Stimulated activated CD8-positive, alpha-beta memory T cell treated with anti-CD3 and anti-CD28 coated beads, Interleukin-7, amount 100 ng/mL, for 1 hour (primary cell): Measurements from ENCODE around the gene RPS6KA5.
"Not testable (repeated sequence)": the region's sequence is repeated elsewhere in the genome, so short reads cannot be mapped to it uniquely, and the experiment has no call there.

ENCODE experiments used
- DNase-seq, 2 donors: peaks; one replicate each; pipeline ENCODE4 v3.0.0-alpha.2; 2020; ENCODE audit warnings: low read depth in 2 of 2

The RPS6KA5 gene

DNA sequence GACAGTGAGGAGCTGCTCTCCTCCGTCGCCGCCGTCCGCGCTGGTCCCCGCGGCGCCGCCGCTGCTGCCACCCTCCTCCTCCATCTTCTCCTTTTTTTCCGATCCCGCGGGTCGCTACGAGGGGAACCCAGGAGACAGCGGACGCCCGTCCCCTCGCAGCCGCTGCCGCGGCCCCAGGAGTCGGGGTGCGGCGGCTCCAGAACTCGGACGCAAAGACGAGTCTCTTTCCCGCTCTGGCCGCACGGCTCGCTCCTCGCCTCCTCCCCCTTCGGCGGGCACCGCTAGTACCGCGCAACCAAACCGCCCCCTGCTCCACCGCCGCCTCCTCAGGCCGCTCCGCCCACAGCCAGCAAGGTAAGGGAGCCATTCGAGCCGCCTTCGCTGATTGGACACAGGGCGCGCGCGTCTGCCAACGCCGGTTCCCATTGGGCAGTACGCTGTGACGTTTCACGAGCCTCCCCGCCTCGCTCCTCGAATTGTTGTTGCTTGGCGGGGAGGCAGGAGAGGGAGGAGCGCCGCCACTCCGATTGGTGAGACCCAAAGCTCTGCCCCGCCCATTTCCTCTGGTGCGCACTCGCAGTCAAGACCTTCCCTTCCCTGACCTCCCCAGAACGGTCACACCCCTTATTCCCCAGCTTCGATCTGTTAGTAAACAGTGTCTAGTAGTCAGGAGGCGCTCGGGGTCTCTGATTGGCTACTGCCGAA, at the start of gene RPS6KA5:
TSS of gene RPS6KA5 (minus strand) at position 291 of the 705 bp plus-strand sequence. CDS start at position 84, 207 bp downstream.
- DNase-seq = peak; percentile 98 to 99

DNA sequence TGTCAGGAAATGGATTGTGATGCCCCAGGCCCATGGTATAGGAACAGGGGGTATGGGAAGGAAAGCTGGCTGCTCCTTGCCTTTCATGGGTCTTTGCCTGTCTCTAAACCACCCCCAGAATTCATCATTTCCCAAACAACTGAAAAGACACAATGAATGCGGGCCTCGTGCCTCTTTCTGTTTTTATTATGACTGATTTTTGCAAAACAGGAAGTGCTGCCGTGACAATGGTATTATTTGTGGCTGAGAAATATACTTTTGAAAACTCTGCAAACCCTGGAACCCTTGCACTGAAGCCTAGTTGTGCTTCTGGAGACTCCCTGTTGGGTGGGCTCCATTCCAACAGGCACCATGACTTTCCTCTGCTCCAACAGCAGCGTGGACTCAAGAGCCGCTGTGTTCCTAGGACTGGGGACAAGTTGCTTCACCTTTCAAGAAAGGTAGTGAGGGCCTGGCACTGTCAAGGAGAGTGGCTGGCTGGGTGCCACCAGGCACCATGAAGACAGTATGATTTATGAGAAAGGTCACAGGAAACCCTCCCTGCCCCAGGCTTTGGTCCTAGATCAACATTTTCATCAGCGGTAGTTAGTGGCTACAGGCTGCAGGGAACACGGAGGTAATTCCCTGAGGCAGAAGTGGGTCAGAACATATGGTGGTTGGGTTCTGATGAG, 48.6 kb upstream of the RPS6KA5 start:
- DNase-seq = no peak

DNA sequence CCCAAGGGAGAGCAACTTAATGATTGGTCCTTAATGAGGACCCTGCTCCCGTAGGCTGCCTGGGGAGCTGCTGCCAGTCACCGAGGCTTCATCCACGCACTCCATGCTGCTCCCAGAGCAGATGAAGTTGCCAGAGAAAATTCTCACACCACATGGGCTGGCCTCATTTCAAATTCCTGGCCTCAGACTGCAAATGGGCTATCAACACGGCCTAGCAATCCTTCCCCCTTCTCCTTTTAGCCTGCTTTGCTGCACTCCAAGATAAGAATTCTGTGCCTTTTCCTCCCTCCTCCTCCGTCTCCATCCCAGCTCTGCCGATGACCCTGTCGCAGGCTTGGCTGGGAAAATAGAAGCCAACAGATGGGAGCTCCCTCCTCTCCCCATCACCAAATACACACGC, 42.7 kb upstream of the RPS6KA5 start:
- DNase-seq = no peak

DNA sequence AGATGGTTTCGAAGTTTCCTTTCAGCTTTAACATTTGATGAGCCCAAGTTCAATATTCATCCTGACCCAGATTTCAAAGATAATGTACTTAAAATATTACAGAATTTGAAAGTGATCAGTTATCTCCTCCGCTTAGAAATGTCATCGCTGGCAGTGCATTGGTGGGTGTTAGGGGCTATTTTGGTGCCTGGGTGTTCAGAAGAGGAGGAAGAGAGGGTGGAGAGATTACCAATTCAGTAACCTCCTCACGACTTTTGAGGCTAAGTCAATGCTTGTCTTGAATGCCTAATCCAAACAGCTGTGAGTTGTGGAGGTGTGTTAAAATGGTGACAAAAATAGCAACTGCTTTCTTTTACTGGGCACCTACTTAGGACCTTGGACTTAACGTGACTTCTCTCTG, 39.7 kb upstream of the RPS6KA5 start:
- no peak for DNase-seq

DNA sequence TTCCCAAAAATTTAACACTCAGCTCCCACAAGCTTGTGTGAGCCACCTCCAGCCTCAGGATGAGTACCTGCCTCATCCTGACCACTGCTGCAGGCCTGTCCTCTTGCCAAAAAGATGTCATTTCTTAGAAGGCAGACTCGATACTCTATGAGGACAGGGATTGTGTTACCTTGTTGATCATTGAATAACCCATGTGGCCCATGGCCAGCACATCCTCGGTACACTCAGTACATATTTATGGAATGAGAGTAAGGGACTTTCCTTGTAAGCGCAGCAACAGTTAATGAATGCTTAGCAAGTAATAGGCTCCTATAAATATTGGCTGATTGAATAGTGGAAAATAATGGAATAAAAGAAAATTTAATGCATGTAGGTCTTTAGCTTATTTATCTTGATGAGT, 38.1 kb upstream of the RPS6KA5 start:
- no peak for DNase-seq

DNA sequence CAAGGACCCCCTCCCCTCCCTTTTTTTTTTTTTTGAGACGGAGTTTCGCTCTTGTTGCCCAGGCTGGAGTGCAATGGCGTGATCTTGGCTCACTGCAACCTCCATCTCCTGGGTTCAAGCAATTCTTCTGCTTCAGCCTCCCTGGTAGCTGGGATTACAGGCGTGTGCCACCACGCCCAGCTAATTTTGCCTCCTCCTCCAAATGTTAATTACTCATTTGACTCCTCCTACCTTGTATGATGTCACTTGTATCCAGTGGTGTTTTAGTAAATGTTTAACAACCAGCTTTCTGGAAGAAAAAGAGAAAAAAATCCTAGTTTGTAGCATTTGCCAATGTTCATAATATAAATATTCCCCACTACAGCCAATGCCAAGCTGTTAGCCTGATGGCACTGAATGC, 37.2 kb upstream of the RPS6KA5 start:
- not testable (repeated sequence) for DNase-seq

DNA sequence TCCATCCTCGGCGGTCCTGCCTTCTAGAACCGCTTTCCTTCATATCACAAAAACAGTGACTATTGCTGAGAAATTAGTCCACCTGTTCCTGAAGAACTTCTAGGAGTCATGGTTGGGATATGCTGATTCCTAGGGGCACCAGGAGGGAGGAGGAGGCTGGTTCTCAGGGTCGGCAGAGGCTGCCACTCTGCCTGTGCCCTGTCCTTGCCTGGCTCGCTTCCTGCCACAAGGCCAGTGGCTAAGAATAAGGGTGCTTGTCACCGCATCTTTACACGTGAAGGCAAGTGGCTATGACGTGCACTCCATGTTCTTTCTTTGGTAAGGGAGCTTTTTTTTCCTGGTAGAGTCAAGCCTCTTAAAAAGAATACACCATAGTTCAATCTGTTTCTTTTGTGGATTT, 34.7 kb upstream of the RPS6KA5 start:
- no peak for DNase-seq

DNA sequence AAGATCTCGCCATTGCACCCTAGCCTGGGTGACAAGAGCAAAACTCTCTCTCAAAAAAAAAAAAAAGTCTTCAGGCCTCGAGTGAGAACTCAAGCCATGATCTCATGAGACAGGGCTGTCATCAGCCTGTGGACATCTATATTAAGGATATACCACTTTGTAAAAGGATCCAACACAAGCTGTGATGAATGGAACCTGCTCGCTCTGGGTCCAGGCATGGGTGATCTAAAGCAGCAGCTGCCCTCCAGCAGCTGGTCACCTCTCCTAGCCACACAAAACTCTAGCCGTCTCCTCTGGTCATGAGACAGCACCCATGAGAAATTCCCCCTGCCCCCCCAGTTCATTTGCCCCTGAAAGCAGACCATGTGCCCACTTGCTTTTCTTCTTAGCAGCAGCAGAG, 34.3 kb upstream of the RPS6KA5 start:
- no peak for DNase-seq

DNA sequence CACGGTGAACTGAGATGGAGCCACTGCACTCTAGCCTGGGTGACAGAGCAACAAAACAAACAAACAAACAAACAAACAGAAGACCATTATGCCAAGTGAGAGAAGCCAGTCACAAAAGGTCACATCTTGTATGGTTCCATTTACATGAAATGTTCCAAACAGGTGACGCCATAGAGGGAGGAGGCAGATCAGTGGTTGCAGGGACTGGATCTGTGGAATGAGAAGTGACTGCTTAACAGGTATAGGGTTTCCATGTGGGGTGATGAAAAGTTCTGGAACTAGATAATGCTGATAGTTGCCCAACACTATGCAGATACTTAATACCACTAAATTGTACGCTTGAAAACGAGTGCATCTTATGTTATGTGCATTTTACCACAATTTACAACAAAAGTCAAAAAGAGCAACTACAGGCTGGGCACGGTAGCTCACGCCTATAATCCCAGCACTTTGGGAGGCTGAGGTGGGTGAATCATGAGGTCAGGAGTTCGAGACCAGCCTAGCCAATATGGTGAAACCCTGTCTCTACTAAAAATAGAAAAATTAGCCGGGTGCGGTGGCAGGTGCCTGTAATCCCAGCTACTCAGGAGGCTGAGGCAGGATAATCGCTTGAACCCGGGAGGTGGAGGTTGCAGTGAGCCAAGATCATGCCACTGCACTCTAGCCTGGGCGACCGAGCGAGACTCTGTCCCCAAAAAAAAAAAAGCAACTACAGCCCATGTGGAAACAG, 33.5 kb upstream of the RPS6KA5 start:
- not testable (repeated sequence) for DNase-seq

DNA sequence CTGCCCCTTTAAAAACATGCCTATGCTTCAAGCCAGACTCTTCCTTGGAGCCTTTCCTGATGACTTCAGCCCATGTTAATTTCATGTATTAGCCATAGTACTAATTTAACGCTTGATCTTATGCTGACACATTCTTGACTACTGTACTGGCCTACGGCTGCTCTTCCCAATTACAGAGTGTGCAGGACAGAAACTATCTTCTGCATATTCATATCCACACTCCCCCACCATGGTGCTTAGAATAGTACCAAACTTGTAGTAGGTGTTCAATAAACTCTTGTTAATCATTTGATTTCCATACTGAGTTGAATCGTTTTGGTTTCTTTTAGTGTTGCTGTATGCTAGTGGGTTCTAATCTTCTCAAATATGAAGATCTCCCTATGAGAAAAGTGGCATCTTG, 31.6 kb upstream of the RPS6KA5 start:
- no peak for DNase-seq

DNA sequence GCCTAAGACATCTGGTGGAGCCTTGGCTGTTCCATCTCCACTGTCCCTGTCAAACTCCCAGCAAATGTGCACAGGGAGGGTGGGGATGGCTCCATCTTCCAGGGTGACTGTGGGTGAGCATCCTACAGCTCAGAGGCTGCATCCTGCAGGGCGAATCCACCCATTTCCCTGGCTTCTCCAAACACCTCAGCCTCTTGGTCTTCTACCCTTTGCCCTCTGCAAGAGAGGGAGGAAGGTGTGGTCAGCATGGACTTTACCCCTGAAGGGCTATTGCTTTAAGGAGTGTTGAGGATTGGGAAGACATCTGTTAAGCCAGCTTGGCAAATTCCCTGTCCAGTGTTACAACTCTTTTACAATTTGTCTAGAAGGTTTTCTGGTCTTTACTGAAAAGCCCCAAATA, 30.3 kb upstream of the RPS6KA5 start:
- no peak for DNase-seq

DNA sequence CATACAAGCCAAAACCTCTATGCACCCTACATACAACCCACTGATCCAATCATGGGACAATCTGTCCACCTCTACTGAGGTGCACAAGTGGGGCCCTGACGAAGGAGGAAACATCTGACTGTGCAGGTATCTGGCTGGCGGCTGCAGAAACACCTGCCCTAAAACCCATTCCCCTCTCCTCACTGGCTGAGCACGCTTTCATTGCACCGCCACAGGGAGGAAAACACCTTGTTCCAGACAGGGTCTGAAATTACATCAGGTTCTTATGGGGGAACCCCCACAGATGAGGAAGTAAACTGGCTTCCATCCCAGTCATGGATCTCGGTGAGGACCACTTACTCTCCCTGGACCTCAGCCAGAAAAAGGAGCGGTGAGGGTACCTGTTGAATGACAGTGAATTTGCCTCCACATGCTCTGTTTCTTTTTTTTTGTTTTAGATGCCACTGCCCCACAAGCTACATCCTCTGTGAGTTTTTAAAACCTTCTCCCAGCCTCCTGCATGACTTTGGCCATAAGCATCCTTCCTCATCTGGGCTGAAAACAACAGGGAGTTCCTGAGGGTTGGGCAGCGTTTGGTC, 29.6 kb upstream of the RPS6KA5 start:
- DNase-seq = no peak

DNA sequence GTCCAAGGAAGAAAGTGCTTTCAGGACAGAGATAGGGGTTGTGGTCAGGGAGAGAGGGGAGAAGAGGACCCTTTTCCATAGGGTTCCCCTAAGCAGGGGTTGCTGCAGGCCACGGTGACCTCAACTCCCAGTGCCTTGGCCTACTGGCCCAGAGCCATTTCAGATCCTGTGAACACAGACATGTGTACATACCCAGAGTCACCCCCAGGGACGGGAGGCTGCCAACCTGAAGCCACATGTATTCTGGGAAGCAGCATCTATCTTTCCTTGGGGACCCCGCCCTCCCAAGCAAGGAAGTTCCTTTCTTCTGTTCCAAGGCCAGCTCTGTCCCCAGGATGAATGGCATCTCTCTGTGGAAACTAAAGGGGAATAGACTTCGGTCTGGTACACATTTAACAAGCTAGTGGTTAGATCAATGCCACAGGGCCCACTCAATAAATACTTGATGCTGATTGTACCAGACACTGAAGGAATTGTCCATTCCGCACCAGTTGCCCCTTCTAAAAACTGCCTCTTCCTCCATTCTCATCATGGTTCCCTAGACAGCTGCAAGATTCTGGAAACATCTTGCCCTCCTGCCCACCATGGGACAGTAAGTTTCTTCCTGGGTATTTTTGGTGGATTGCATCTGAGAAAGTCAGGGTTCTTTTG, 28.3 kb upstream of the RPS6KA5 start:
- DNase-seq = no peak

DNA sequence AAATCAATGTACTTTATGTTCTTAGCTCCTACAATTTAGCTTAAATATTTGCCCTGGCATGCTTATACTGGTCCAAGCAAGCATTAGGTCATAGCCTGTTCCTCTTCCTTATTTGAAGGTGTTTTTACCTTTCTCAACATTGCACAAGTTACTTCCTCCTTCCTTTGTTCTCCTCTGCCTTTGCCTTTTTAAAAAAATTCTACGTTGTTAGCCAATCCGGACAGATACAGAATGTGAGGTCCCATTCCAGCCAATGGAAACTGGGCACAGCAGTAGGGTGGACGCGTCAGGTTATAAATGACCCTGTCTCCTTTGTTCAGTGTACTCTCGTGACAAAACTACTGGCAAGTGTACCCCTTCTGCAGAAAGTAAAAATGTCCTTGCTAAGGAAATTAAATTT, 27.0 kb upstream of the RPS6KA5 start:
- DNase-seq = not testable (repeated sequence)

DNA sequence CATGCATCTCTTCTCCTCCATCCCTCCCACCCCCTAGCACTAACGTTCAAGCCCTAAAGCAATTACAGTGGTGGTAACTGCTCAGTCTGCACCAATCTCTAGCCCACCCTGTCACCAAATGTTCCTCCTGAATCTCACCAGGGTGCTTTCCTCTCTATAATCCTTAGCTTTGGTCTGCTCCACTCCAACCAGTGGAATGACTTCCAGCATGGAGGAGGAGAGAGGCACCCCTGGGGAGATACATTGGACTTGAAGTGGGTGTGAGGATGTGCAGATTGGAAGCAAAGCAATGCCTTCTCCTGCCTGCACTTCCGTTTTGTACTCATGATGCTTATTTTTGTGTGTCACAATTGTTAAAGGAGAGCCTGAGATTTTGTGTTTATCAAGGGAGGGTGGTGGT, 24.1 kb upstream of the RPS6KA5 start:
- DNase-seq = no peak

DNA sequence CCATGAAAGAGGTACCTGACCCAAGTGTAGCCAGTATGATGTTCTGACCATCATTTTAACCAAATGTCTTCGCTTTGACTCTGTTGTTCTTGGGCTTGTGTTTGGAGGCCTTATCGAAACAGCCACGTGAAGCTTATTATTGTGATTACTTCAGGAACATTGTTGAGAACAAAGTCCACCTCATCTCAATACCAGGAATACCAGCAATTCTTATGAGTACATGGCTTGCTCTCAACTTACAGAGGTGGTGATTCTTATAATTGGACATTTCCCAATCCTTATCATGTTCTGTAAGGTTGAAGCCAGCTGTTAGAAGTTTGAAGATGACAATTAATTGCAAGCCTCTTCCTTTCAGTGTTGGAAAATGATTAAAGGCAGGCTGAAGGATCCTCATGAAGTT, 21.8 kb upstream of the RPS6KA5 start:
- no peak for DNase-seq

DNA sequence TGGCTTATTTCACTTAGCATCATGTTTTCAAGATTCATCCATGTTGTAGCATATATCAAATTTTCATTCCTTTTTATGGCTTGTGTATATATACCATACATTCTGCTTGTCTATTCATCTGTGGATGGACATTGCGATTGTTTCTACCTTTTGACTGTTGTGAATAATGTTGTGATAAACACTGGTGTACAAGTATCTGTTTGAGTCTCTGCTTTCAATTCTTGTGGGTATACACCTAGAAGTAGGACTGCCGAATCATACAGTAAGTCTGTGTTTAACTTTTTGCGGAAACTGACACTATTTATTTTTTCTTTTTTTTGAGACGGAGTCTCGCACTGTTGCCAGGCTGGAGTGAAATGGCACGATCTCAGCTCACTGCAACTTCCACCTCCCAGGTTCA, 19.6 kb upstream of the RPS6KA5 start:
- no peak for DNase-seq

DNA sequence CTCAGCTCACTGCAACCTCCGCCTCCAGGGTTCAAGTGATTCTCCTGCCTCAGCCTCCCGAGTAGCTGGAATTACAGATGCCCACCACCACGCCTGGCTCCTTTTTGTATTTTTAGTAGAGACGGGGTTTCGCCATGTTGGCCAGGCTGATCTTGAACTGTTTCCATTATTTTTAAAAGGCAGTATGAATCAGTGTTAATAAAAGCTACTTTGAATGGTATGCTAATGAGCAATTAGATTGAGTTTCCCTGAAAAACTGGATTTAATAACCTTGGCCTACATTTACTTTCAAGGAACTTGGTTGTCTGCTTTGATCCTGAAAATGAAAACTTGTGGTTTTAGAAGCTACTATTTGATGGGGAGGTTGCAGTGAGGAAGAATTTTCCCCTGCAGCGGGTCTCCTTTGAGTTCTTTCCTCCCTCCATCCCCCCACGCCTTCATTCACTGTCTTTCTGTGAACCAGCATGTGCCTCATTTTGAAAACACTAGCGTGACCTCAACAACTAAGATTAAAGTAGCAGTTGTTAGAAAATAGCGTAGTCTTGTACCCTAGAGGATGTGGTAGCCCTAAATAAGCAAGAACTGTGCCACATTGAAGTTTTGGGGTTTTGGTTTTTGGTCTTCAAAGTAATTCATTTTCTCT, 17.8 kb upstream of the RPS6KA5 start:
- no peak for DNase-seq

DNA sequence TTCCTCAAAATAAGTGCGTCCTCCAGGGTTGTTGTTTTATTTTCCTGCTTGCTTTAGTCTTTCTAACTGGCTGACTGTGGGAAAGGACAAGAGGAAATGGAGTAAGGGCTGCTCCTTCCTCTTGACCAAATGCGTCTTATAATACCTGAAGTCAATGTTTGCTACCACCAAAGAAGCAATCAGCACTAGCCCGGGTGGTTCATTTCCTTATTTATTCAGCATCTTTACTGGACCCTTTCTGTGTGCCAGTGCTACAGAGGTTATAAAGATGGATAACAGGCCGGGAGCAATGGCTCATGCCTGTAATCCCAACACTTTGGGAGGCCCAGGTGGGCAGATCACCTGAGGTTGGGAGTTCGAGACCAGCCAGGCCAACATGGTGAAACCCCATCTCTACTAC, 15.1 kb upstream of the RPS6KA5 start:
- DNase-seq = no peak

DNA sequence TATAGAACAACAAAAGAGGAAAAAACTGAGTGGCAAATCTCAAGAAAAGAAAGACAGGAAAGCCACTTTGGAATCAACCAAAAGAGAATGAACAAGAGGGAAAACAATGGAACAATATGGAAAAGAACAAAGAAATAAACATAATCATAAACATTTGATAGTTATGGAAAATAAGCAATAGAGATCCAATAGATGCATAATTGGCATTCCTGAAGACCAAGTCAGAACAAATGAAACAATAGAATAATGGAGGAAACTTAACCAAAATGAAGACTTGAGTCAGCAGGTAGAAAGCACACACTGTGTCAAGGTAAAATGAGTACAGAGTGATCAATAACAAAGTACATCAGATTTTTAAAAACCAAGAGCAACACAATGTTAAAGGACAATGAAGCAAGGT, 10.1 kb upstream of the RPS6KA5 start:
- no peak for DNase-seq

DNA sequence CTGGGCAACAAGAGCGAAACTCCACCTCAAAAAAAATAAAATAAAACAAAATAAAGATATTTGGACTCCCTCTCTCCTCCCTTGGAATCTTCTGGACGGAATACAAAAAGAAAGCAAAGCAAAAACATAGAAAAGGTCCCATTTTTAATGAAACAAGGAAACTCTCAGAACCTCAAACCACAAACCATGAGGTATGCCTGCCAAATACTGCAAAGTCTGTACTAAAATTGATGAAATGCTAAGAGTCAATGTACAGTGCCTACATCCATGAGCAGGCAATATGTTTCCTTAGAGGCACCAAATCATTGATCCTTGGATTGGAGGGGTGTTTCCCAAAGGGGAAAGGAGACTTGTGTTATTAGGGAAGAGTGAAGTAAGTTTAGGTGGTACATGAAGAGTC, 8.2 kb upstream of the RPS6KA5 start:
- no peak for DNase-seq

DNA sequence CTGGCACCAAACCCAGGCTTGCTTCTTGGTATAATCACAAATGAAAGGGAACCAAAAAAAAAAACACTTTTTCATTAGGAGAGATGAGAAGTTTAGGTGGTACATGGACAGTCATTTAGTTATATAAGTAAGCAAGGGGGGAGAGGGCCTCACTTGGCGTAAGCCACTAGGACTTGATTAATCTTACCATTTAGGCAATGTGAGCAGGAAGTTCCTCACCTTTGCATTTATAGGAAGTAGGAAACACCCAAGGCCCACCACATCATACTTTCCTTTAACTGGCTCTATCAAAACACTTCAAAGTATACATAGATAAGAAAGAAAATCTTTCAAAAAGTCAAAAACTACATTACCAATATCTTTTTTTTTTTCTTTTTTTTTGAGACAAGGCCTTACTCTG, 6.7 kb upstream of the RPS6KA5 start:
- no peak for DNase-seq
